HG03432 (cell line): ENCODE data around the gene PJA2.
"Not testable (repeated sequence)": the region's sequence is repeated elsewhere in the genome, so short reads cannot be mapped to it uniquely, and the experiment has no call there.

Experiments
- ATAC-seq: cut with Tn5 transposase; IDR thresholded peaks from one replicate; pipeline ENCODE4 v1.9.1; 2021; ENCODE audit warnings: mild to moderate bottlenecking, moderate library complexity; ENCODE audit not compliant: unreplicated experiment

The PJA2 gene

DNA sequence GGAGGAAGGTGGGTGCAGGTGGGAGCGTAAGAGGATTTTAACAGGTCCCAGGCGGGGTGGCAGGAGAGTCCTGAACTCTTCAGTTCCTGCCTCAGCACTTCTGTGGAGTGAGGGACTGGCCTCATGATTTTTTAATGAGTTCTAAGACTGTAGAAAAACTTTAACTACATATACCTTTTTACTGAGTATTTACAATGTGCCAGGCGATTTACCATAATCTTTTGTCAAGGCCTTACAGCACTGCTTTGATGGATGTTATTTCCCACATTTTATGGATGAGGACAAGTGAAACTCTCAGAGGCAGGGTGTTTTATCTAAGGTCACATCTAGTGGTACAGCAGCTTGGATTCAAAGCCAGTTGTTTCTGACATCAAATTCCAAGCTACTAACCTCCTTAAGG, 99.5 kb downstream of the PJA2 start:
- no peak for ATAC-seq

DNA sequence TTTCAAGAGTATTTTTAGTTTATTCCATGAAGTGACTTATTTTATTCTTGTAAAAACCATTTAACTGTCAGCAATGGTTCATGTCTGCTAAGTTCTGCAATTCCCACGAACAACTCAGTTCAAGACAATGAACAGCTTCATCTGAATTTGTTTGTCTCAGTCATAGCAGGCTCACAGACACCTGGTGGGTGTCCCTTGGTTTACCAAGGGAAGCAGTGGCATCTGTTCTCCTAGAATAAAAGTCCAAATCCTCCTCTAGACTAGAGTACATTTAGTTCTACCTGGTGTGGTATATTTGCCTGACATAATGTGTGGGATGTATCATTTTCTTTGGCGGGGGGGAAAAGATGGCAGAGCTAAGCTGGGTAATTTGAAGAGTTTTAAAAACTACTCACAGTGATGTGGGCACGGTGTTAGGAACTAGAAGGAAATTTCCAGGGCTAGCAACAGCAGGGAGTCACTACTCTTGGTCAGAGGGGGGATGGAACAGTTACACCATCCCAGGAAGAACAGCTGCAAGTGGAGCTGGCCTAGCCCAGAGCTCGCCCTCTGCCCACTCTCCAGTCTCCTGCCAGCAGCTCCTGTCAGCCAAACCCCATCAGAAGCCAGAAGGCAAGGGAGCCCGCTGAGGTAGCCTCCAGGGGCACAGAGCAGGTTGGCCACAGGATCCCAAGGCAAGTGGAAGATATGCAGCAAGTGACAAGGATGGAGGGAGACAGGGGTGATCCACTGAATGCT, 100.3 kb downstream of the PJA2 start:
- no peak for ATAC-seq

DNA sequence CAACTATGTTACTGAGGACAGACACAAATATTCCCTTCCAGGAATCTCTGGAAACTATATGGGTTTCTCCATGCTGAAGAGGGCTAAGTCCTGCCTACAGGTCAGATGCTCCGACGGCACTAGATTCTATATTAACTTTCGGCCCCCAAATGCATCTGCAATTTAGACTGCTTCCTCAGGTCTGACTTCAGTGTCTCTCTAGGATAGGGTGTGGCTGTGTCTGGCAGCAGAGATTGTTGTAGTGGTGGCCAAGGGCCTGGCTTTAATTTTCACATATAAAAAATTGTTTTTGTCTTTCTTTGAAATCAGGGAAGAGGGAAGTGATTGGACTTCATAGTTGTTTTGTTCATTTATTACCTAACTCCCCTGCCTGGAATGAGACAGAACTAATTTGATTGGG, 101.8 kb downstream of the PJA2 start:
- ATAC-seq = no peak

DNA sequence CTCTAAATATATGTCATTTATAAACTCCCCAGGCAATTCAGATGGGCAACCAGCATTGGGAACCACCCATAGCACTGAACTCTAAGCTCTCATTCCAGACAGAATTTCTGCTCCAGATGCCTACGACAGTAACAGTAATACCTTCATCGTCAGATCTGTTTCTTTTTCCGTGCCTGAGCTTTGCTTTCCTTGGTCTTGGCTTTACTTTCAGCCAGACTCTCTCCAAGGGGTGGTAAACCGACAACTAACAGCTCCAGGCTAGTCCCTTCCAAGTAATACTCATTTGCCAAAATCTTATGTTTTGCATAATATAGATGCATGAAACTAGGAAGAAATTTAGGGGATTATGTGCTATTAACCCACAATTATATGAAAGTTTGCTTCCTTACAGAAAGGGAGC, 102.3 kb downstream of the PJA2 start:
- ATAC-seq = no peak

DNA sequence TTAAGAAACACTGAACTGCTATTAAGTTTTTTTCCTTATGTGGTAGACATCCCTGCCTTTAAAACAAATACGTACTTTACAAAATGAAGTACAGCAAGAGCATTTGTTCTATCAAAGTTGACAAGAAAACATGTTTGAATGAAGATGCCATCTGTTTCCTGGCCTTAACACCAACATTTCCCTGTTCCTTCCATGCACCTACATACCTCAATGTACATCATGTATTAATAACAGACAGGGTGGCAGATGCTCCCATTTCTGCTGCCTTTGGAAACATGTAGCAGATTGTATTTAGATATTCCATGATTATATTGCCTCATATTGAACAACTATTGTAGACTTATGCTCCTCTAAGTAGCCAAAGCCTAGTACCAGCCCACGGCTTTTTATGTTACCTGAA, 104.4 kb downstream of the PJA2 start:
- ATAC-seq = no peak

DNA sequence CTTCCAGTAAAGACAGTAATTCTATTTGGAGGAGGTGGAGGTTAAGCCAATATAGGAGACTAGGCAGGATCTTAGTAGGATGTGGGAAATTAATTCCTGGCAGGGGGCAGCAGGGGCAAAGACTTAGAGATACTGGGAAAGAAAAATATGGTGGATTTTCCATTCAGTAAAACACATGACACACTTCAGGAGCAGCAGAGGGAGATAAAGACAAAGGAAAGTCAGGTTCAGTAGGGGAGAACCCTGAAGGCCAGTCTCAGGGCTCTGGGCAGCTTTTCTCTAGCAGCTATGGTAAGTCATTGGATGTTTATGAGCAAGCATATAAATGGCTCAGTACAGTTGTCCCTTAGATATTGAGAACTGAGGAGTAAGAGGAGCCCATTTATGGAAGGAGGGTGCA, 105.5 kb downstream of the PJA2 start:
- no peak for ATAC-seq

DNA sequence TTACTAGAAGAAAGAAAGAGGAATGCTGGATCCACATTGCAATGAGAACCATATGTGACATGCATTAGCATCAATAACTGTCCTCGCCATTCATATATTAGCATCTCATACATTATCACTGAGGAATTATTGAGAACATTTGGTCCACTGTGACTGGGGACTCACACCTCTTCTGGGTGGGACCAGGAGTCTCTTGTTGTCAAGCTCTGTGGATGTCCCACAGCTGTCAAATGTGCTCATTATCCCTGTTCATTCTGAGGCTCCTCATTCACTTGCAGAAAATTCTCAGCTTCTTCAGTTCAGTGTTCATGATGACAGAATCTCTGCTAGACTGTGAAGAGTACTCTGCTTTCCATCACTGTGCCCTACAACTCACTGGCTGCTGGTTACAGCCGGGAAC, 109.4 kb downstream of the PJA2 start:
- ATAC-seq = no peak

DNA sequence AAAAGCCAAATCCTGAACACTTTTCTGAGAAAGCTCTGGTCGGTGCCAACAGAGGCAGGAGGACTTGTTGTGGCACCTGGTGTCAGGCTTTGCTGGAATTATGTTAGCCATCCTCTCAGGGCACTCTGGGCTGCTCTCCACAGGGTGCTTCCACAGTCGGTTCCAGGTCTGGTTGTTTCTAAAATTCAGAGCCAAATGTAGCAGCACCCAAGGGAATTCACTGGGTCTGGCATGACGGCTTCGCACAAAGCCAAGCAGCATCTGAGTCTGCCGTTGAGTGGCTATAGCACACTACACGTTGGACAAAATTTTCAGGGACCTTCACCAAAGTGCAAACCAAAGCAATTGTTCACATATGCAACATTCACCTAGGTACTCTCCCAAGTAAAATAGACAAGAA, 110.2 kb downstream of the PJA2 start:
- ATAC-seq = no peak

DNA sequence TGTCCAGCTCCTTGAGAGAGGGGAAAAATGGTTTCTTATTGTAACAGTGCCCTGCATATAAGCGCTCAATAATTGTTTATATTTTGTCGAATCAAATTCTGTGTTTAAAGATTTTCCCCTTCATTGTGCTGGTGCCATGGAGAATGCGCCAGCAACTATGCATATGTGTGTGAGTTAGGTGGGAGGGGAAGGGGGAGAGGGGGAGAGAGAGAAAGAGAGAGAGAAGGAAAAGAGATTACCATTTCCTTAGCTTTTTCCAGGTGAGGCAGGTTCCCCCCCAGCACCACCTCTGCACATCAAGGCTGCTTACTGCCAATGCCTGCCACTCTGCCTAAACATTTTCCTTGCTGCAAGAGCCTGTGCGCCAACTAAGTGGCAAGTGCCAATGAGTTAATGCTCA, 111.0 kb downstream of the PJA2 start:
- ATAC-seq = no peak

DNA sequence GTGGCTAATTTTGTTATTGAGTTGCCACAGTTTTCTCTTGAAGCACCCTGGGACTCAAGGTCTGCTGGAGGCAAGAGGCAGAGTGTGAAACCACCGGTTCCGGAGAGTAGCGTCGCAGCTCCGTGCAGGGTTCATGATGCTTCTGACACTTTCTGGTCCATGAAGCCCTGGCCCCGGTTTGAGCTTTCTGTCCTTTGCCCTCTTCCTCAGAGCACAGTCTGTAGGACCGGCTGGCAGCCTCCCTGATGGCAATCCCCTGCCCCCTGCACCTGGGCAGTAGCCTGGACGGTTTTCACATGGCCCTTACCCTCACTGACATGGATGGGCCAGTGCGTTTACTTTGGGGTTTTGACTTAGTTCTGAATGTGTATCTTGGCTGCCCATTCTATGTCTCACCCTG, 111.9 kb downstream of the PJA2 start:
- no peak for ATAC-seq

DNA sequence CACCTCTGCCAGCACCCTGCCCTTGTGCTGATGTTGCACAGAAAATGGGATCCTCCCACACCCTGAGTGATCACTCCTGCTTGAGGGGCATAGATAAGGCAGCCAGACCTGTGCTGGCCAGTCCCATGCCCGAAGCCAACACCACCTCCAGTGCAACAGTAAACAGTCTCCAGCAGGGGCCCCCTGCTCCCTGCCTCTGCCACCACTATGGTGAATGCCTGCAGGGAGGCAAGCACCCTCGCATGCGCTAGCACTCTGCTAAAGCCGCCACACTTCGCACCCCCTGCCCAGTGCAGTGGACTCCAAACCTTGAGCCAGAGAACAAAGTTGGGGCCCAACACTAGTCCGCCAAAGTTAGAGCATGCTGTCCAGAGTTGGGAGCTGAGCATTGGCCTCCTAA, 118.7 kb downstream of the PJA2 start:
- no peak for ATAC-seq

DNA sequence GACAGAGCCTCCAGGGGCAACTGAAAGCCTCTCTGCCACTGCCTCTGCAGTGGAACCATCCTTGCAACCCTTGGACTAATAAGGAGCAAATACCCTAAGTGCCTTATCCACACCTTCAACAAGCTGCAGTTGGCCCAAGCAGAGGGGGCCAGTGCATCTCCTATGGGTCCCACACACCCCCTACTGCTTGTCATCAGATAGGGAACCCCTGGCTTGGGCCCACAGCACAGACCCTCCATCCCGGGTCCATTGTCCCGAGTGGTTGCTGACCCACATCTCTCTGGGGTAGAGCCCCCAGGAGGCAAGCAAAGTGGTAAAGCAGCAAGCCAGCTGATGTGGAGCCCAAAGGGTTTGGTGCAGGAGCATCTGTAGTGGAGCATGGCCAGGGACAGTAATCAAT, 119.5 kb downstream of the PJA2 start:
- no peak for ATAC-seq

DNA sequence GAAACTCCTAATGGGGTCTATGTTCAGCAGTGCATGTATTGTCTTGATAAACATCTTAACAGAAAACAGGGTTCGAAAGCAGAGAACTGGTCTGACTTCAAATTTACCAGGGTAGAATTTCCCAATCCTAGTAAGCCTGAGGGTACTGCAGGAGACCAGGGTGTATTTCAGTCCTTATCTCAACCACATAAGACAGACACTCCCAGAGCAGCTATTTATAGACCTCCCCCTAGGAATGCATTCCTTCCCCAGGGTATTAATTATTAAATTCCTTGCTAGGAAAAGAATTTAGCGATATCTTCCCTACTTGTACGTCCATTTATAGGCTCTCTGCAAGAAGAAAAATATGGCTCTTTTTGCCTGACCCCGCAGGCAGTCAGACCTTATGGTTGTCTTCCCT, 123.1 kb downstream of the PJA2 start:
- ATAC-seq = not testable (repeated sequence)
